ACC112 (cell line): ENCODE results near the gene PLEKHG1.

ENCODE experiments used
- H2AFZ ChIP-seq: fragments of 200-600 bp; sonication (generic); one replicate; pipeline ENCODE4 v1.6.0; 2017; ENCODE audit warnings: antibody characterized with exemption, low read length; ENCODE audit not compliant: unreplicated experiment
- H3K27ac ChIP-seq: fragments of 200-600 bp; sonication (generic); 2 replicates; pipeline ENCODE4 v1.5.1; 2014; ENCODE audit warnings: low read depth, mild to moderate bottlenecking, antibody characterized with exemption, low read length, moderate library complexity
- H3K27me3 ChIP-seq: fragments of 200-600 bp; sonication (generic); 2 replicates; pipeline ENCODE4 v1.6.1; 2014; ENCODE audit warnings: mild to moderate bottlenecking, antibody characterized with exemption, low read length, moderate library complexity, mixed read lengths; ENCODE audit not compliant: insufficient read depth
- H3K36me3 ChIP-seq: fragments of 200-600 bp; sonication (generic); 2 replicates; pipeline ENCODE4 v1.6.1; 2016; ENCODE audit warnings: mild to moderate bottlenecking, antibody characterized with exemption, low read length, moderate library complexity, mixed read lengths; ENCODE audit not compliant: insufficient read depth
- H3K4me1 ChIP-seq: fragments of 200-600 bp; sonication (generic); one replicate; pipeline ENCODE4 v1.6.1; 2016; ENCODE audit warnings: low read length, mixed read lengths; ENCODE audit not compliant: insufficient read depth, unreplicated experiment, control insufficient read depth
- H3K4me3 ChIP-seq: fragments of 200-600 bp; sonication (generic); 2 replicates; pipeline ENCODE4 v1.5.1; 2014; ENCODE audit warnings: mild to moderate bottlenecking, low read depth, low read length
- H3K79me2 ChIP-seq: fragments of 200-600 bp; sonication (generic); one replicate; pipeline ENCODE4 v1.6.0; 2016; ENCODE audit warnings: low read length; ENCODE audit not compliant: control insufficient read depth, unreplicated experiment, insufficient read depth

Gene PLEKHG1

GRCh38 chr6:150631283-150631983 is 31.7 kb downstream of the PLEKHG1 start:
- Histone ChIP-seq H3K79me2 (no peaks in the 10 kb centered on the region), H2AFZ (no peak overlapping the region), H3K27me3 (peaks cover 30% of the 10 kb centered on the region; the same call in 1 of the 2 replicates), H3K4me1 (no peaks in the 10 kb centered on the region), H3K27ac (no peak overlapping the region), H3K36me3 (no peaks in the 10 kb centered on the region), H3K4me3 (no peak overlapping the region)

DNA sequence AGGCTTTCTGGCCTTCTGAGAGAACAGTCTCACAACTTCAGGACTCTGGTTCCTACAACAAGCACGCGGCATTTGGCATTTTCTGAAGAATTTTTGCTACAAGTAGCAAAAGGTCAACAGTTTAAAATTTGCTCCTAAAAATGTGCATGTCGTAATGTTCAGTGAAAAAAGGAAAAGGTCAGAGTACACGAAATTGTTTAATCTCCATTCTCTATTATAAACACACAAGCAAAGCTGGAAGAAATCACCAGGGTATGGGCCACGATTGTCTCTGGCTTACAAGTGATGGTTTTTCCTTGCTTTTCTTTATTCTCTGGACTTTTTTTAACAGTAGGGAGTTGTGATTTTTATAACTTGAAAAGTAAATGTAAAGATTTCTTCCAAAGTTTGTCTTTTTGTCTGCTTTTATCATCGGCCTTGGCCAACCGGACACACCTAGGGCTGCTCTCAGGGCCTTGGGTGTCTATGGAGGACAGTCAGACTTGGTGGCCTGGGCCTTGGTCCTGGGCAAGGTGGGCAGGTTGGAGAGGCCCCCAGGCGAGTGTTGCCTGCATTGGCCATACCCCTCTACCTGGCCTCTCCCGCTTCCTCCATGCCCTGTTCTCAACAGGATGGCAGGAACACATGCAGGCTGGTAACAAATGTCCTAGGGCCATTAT is 32.4 kb downstream of the PLEKHG1 start:
- Histone ChIP-seq H3K27me3 (peaks cover 30% of the 10 kb centered on the region; the same call in 1 of the 2 replicates), H3K4me1 (no peaks in the 10 kb centered on the region), H3K79me2 (no peaks in the 10 kb centered on the region), H2AFZ (no peak overlapping the region), H3K36me3 (no peaks in the 10 kb centered on the region), H3K27ac (no peak overlapping the region), H3K4me3 (no peak overlapping the region)

DNA sequence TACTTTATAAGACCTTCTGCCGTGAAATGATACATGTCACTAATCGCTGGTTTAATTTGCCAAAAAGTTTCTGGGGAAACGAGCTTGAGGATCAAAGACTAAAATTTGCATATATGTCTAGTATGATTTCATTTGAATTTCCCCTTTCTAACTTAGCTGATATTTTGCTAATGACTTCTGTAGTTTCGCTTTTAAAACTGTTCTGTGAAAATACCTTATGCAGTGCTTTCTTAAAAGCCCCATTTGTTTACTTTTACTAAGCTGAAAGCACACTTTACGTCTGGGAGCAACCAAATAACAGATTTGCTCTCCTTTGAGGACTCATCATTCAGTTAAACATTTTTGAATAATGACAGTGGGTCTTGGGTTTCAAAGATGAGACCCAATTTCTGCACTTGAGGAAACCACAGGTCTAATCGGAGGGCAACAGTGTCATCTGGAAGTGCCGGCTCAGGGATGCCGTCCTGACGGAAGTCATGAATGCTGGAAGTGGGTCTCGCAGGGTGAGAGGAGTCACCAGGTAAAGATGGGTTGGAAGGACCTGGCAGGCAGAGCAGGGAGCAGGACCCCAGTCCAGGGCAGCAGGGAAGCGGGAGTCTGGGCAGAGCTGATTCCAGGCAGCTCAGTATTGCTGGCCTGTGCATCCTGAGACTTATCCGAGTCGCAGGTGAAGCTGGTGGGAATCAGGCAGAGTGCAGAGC is 33.2 kb downstream of the PLEKHG1 start:
- Histone ChIP-seq H2AFZ (no peak overlapping the region), H3K27ac (no peak overlapping the region), H3K4me1 (no peaks in the 10 kb centered on the region), H3K4me3 (no peak overlapping the region), H3K27me3 (peaks cover 30% of the 10 kb centered on the region; the same call in 1 of the 2 replicates), H3K36me3 (no peaks in the 10 kb centered on the region), H3K79me2 (no peaks in the 10 kb centered on the region)

- Histone ChIP-seq H2AFZ (no peak overlapping the region), H3K4me3 (no peak overlapping the region), H3K27ac (no peak overlapping the region), H3K27me3 (peaks cover 30% of the 10 kb centered on the region; the same call in 1 of the 2 replicates), H3K4me1 (no peaks in the 10 kb centered on the region), H3K36me3 (no peaks in the 10 kb centered on the region), H3K79me2 (no peaks in the 10 kb centered on the region)
Measured at GRCh38 chr6:150633486-150633834, 33.8 kb downstream of the PLEKHG1 start.

- no peak overlapping the region for H3K4me3 ChIP-seq
- H3K27me3 ChIP-seq: peaks cover 23% of the 10 kb centered on the region
- no peaks in the 10 kb centered on the region for H3K79me2 ChIP-seq
- H2AFZ ChIP-seq: no peak overlapping the region
- H3K4me1 ChIP-seq: no peaks in the 10 kb centered on the region
- H3K27ac ChIP-seq: no peak overlapping the region
- no peaks in the 10 kb centered on the region for H3K36me3 ChIP-seq
Measured at GRCh38 chr6:150634176-150634963, 34.7 kb downstream of the PLEKHG1 start.

DNA sequence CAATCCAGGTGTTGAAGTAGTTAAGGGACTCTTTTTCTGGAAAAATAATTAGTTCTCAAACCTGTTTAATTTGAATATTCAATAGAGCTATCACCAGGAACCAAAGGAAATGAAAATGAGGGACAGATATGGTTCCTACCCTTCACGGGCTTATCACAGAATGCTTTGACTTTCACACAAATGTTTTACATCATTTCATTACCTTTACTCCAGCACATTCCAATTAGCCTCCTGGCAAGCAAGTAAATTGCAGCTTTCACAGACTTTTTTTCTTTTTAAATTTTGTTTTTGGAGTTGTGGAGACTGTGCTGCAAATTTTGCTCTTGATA is 35.2 kb downstream of the PLEKHG1 start:
- H3K27me3 ChIP-seq: peaks cover 23% of the 10 kb centered on the region
- H2AFZ ChIP-seq: no peak overlapping the region
- H3K4me3 ChIP-seq: no peak overlapping the region
- no peaks in the 10 kb centered on the region for H3K36me3 ChIP-seq
- no peaks in the 10 kb centered on the region for H3K79me2 ChIP-seq
- H3K4me1 ChIP-seq: no peaks in the 10 kb centered on the region
- H3K27ac ChIP-seq: no peak overlapping the region

- Histone ChIP-seq H2AFZ (no peak overlapping the region), H3K27ac (no peak overlapping the region), H3K4me1 (no peaks in the 10 kb centered on the region), H3K27me3 (peaks cover 17% of the 10 kb centered on the region), H3K79me2 (no peaks in the 10 kb centered on the region), H3K4me3 (no peak overlapping the region), H3K36me3 (no peaks in the 10 kb centered on the region)
Measured at GRCh38 chr6:150635906-150636514, 36.3 kb downstream of the PLEKHG1 start.

DNA sequence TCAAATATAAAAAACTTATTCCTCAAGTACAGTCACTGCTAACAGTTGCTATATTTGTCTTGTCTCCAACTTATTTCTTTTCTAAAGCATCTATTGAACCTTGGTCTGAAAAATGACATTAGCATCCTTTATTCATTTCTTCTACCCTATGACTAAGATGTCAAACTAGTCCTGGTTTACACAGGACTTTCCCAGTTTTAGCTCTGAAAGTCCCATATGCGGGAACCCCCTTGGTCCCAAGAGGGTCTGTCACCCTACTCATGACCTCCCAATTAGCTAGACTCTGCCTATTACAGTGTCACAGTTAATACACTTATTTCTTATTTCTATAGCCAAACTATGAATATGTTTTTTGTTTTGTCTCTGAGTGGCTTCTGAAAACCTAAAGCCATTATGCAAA is 37.1 kb downstream of the PLEKHG1 start:
- Histone ChIP-seq H3K4me3 (no peak overlapping the region), H3K4me1 (no peaks in the 10 kb centered on the region), H2AFZ (no peak overlapping the region), H3K27me3 (peaks cover 11% of the 10 kb centered on the region), H3K79me2 (no peaks in the 10 kb centered on the region), H3K27ac (no peak overlapping the region), H3K36me3 (no peaks in the 10 kb centered on the region)

- no peak overlapping the region for H3K27ac ChIP-seq
- H3K4me3 ChIP-seq: no peak overlapping the region
- H2AFZ ChIP-seq: no peak overlapping the region
- H3K36me3 ChIP-seq: no peaks in the 10 kb centered on the region
- H3K27me3 ChIP-seq: peaks cover 11% of the 10 kb centered on the region
- no peaks in the 10 kb centered on the region for H3K79me2 ChIP-seq
- no peaks in the 10 kb centered on the region for H3K4me1 ChIP-seq
Measured at GRCh38 chr6:150637266-150637665, 37.6 kb downstream of the PLEKHG1 start.

- Histone ChIP-seq H3K4me1 (no peaks in the 10 kb centered on the region), H3K36me3 (no peaks in the 10 kb centered on the region), H3K4me3 (no peak overlapping the region), H2AFZ (no peak overlapping the region), H3K79me2 (no peaks in the 10 kb centered on the region), H3K27ac (no peak overlapping the region), H3K27me3 (peaks cover 8% of the 10 kb centered on the region)
Measured at GRCh38 chr6:150638267-150638666, 38.6 kb downstream of the PLEKHG1 start.
